GM23338 (cell line): ENCODE measurements around the gene SEPTIN3. TPM values are rescaled to one million over a fixed set of nuclear protein-coding genes. Genes with fewer than 3 reads are reported as not detected.

ENCODE experiments used
- ATAC-seq: fragments of 200-7000 bp; cut with Tn5 transposase; 3 replicates; pipeline ENCODE4 v1.9.1; 2020
- DNase-seq: peaks from one replicate; pipeline ENCODE4 v3.0.0-alpha.2; 2015; ENCODE audit warnings: low spot score
- H2AFZ ChIP-seq: fragments of 200-600 bp; sonication (generic); 2 replicates; pipeline ENCODE4 v1.8.0; 2016; ENCODE audit warnings: antibody characterized with exemption, mild to moderate bottlenecking, moderate library complexity
- H3F3A ChIP-seq: fragments of 200-600 bp; sonication (generic); replicated peaks from 2 replicates; pipeline ENCODE4 v1.8.0; 2017; ENCODE audit warnings: antibody characterized with exemption, mixed run types, low read depth
- H3K27ac ChIP-seq: fragments of 200-600 bp; sonication (generic); 2 replicates; pipeline ENCODE4 v1.6.1; 2016; ENCODE audit warnings: low read depth
- H3K27me3 ChIP-seq: fragments of 200-600 bp; sonication (generic); 2 replicates; pipeline ENCODE4 v1.8.0; 2016; ENCODE audit warnings: mild to moderate bottlenecking, mixed run types, moderate library complexity; ENCODE audit not compliant: insufficient read depth
- H3K36me3 ChIP-seq: fragments of 200-600 bp; sonication (generic); 2 replicates; pipeline ENCODE4 v1.8.0; 2016; ENCODE audit warnings: mild to moderate bottlenecking; ENCODE audit not compliant: insufficient read depth
- H3K4me1 ChIP-seq: fragments of 200-600 bp; sonication (generic); 2 replicates; pipeline ENCODE4 v1.8.0; 2016; ENCODE audit warnings: mild to moderate bottlenecking, moderate library complexity; ENCODE audit not compliant: insufficient read depth
- H3K4me2 ChIP-seq: fragments of 200-600 bp; sonication (generic); 2 replicates; pipeline ENCODE4 v1.7.1; 2017; ENCODE audit warnings: mixed run types
- H3K4me3 ChIP-seq: fragments of 200-600 bp; sonication (generic); 2 replicates; pipeline ENCODE4 v1.6.1; 2016; ENCODE audit warnings: mixed run types
- H3K79me2 ChIP-seq: fragments of 200-600 bp; sonication (generic); replicated peaks from 2 replicates; pipeline ENCODE4 v1.8.0; 2017; ENCODE audit warnings: mild to moderate bottlenecking; ENCODE audit not compliant: insufficient read depth
- H3K9me2 ChIP-seq: fragments of 200-600 bp; sonication (generic); 2 replicates; pipeline ENCODE4 v1.8.0; 2017; ENCODE audit not compliant: insufficient read depth
- H4K20me1 ChIP-seq: fragments of 200-600 bp; sonication (generic); replicated peaks from 2 replicates; pipeline ENCODE4 v1.8.0; 2017; ENCODE audit warnings: mild to moderate bottlenecking; ENCODE audit not compliant: insufficient read depth
- H3K27ac Mint-ChIP-seq: 2 replicates; pipeline ENCODE4 v1.8.0; 2020; ENCODE audit warnings: inconsistent platforms, mild to moderate bottlenecking, moderate library complexity, mixed read lengths
- H3K27me3 Mint-ChIP-seq: 3 replicates; pipeline ENCODE4 v1.8.0; 2022; ENCODE audit warnings: low read depth, mild to moderate bottlenecking, moderate library complexity, mixed read lengths, inconsistent platforms; ENCODE audit not compliant: insufficient read depth, poor library complexity
- H3K36me3 Mint-ChIP-seq: 3 replicates; pipeline ENCODE4 v1.8.0; 2021; ENCODE audit warnings: low read depth, mild to moderate bottlenecking, inconsistent platforms, moderate library complexity, mixed read lengths
- H3K4me1 Mint-ChIP-seq: 3 replicates; pipeline ENCODE4 v1.8.0; 2020; ENCODE audit warnings: mild to moderate bottlenecking, inconsistent platforms, mixed read lengths
- H3K4me3 Mint-ChIP-seq: 3 replicates; pipeline ENCODE4 v1.8.0; 2021; ENCODE audit warnings: moderate library complexity, mild to moderate bottlenecking, inconsistent platforms, mixed read lengths
- H3K9me3 Mint-ChIP-seq: 3 replicates; pipeline ENCODE4 v1.8.0; 2020; ENCODE audit warnings: moderate library complexity, mild to moderate bottlenecking, inconsistent platforms, mixed read lengths
- CREB1 ChIP-seq: fragments of 250-450 bp; sonication (Bioruptor Pico); IDR thresholded peaks from 2 replicates; pipeline ENCODE4 v1.5.0; 2020; ENCODE audit warnings: low read depth, mild to moderate bottlenecking, moderate library complexity
- EZH2 ChIP-seq: fragments of 200-600 bp; sonication (generic); IDR thresholded peaks from one replicate; pipeline ENCODE4 v1.8.0; 2017; ENCODE audit warnings: antibody characterized with exemption, mild to moderate bottlenecking, low read depth; ENCODE audit not compliant: unreplicated experiment
- EZH2phosphoT487 ChIP-seq: fragments of 200-600 bp; sonication (generic); IDR thresholded peaks from one replicate; pipeline ENCODE4 v1.8.1; 2018; ENCODE audit warnings: antibody characterized with exemption; ENCODE audit not compliant: unreplicated experiment
- JUNB ChIP-seq: IDR thresholded peaks from one replicate; pipeline ENCODE4 v1.6.1; 2016; ENCODE audit warnings: antibody characterized with exemption; ENCODE audit not compliant: unreplicated experiment
- NANOG ChIP-seq: IDR thresholded peaks from 2 replicates; pipeline ENCODE4 v1.6.1; 2016; ENCODE audit warnings: antibody characterized with exemption, borderline replicate concordance
- POLR2AphosphoS5 ChIP-seq: IDR thresholded peaks from 2 replicates; pipeline ENCODE4 v1.6.1; 2016; ENCODE audit warnings: antibody characterized with exemption, low read depth
- STAT1 ChIP-seq: IDR thresholded peaks from one replicate; pipeline ENCODE4 v1.6.1; 2016; ENCODE audit warnings: antibody characterized with exemption; ENCODE audit not compliant: unreplicated experiment
- ZNF114 ChIP-seq: fragments of 250-450 bp; sonication (Bioruptor Pico); IDR thresholded peaks from 2 replicates; pipeline ENCODE4 v1.5.0; 2020; ENCODE audit warnings: mild to moderate bottlenecking, moderate library complexity
- ZNF331 ChIP-seq: fragments of 250-450 bp; sonication (Bioruptor Pico); IDR thresholded peaks from 2 replicates; pipeline ENCODE4 v1.5.0; 2020; ENCODE audit warnings: low read depth, mild to moderate bottlenecking, moderate library complexity
- polyA plus RNA-seq: library from polyadenylated mRNA; unstranded; fragments of >200 nt; fragmentation: Nextera tagmentation; extraction: Ambion mirVana; gene quantifications from 2 replicates; pipeline ENCODE4 v1.2.1, GENCODE V29; 2016
- total RNA-seq: library from RNA; depleted of rRNA; stranded (reverse); fragments of >200 nt; shearing (Covaris generic); gene quantifications from 2 replicates; pipeline ENCODE4 v1.2.3, GENCODE V29; 2014
- TF ChIP-seq, protein P1 (sequence below): fragments of 250-450 bp; sonication (Bioruptor Pico); IDR thresholded peaks from 2 replicates; pipeline ENCODE4 v1.5.0; 2020; ENCODE audit warnings: mild to moderate bottlenecking, moderate library complexity
- TF ChIP-seq, protein P2 (sequence below): IDR thresholded peaks from 2 replicates; pipeline ENCODE4 v1.6.1; 2016; ENCODE audit warnings: antibody characterized with exemption
- TF ChIP-seq, protein P3 (sequence below): IDR thresholded peaks from one replicate; pipeline ENCODE4 v1.6.1; 2018; ENCODE audit warnings: antibody characterized with exemption; ENCODE audit not compliant: unreplicated experiment
- TF ChIP-seq, protein P4 (sequence below), 2 experiments: fragments of 200-600 bp in 1 of 2; sonication (generic) in 1 of 2; conservative IDR thresholded peaks; 2 replicates each; pipeline versions ENCODE4 v1.5.1 to v1.6.1; 2016 to 2017; ENCODE audit warnings: antibody characterized with exemption in 2 of 2, low read depth in 2 of 2, mild to moderate bottlenecking in 2 of 2, moderate library complexity in 1 of 2

Gene SEPTIN3
- total and polyA plus RNA-seq, 2 experiments from 2014 or later, result 16.4 to 28.4 TPM

DNA sequence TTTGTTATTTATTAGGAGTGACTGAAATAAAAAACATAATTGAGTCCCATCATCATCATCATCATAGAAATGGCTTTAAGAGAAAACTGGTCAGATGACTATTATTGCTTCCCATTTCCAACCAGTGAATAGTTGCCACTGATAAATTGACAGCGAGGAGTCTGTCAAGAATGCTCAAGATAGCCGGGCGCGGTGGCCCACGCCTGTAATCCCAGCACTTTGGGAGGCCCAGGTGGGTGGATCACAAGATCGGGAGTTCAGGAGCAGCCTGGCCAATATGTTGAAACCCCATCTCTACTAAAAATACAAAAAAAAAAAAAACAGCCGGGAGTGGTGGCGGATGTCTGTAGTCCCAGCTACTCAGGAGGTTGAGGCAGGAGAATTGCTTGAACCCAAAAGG lies 31.2 kb downstream of the SEPTIN3 start:
- H3K36me3 ChIP-seq, result no peaks in the 10 kb centered on the region
- no peak overlapping the region for H3K4me3 ChIP-seq
- H3K27ac Mint-ChIP-seq, result no peak overlapping the region
- no peaks in the 10 kb centered on the region for H3K4me1 ChIP-seq
- no peaks in the 10 kb centered on the region; the same call in 1 of the 2 replicates for H3K9me2 ChIP-seq
- H3K4me1 Mint-ChIP-seq, result peaks cover 8% of the 10 kb centered on the region; the same call in 2 of the 3 replicates
- peaks cover 1% of the 10 kb centered on the region for H3K27me3 Mint-ChIP-seq
- TF ChIP-seq, protein P1, sequence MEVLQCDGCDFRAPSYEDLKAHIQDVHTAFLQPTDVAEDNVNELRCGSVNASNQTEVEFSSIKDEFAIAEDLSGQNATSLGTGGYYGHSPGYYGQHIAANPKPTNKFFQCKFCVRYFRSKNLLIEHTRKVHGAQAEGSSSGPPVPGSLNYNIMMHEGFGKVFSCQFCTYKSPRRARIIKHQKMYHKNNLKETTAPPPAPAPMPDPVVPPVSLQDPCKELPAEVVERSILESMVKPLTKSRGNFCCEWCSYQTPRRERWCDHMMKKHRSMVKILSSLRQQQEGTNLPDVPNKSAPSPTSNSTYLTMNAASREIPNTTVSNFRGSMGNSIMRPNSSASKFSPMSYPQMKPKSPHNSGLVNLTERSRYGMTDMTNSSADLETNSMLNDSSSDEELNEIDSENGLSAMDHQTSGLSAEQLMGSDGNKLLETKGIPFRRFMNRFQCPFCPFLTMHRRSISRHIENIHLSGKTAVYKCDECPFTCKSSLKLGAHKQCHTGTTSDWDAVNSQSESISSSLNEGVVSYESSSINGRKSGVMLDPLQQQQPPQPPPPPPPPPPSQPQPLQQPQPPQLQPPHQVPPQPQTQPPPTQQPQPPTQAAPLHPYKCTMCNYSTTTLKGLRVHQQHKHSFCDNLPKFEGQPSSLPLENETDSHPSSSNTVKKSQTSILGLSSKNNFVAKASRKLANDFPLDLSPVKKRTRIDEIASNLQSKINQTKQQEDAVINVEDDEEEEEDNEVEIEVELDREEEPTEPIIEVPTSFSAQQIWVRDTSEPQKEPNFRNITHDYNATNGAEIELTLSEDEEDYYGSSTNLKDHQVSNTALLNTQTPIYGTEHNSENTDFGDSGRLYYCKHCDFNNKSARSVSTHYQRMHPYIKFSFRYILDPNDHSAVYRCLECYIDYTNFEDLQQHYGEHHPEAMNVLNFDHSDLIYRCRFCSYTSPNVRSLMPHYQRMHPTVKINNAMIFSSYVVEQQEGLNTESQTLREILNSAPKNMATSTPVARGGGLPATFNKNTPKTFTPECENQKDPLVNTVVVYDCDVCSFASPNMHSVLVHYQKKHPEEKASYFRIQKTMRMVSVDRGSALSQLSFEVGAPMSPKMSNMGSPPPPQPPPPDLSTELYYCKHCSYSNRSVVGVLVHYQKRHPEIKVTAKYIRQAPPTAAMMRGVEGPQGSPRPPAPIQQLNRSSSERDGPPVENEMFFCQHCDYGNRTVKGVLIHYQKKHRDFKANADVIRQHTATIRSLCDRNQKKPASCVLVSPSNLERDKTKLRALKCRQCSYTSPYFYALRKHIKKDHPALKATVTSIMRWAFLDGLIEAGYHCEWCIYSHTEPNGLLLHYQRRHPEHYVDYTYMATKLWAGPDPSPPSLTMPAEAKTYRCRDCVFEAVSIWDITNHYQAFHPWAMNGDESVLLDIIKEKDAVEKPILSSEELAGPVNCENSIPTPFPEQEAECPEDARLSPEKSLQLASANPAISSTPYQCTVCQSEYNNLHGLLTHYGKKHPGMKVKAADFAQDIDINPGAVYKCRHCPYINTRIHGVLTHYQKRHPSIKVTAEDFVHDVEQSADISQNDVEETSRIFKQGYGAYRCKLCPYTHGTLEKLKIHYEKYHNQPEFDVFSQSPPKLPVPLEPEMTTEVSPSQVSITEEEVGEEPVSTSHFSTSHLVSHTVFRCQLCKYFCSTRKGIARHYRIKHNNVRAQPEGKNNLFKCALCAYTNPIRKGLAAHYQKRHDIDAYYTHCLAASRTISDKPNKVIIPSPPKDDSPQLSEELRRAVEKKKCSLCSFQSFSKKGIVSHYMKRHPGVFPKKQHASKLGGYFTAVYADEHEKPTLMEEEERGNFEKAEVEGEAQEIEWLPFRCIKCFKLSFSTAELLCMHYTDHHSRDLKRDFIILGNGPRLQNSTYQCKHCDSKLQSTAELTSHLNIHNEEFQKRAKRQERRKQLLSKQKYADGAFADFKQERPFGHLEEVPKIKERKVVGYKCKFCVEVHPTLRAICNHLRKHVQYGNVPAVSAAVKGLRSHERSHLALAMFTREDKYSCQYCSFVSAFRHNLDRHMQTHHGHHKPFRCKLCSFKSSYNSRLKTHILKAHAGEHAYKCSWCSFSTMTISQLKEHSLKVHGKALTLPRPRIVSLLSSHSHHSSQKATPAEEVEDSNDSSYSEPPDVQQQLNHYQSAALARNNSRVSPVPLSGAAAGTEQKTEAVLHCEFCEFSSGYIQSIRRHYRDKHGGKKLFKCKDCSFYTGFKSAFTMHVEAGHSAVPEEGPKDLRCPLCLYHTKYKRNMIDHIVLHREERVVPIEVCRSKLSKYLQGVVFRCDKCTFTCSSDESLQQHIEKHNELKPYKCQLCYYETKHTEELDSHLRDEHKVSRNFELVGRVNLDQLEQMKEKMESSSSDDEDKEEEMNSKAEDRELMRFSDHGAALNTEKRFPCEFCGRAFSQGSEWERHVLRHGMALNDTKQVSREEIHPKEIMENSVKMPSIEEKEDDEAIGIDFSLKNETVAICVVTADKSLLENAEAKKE (CRISPR knock-in tag), result no peak
- TF ChIP-seq NANOG, result no peak
- TF ChIP-seq ZNF114 (CRISPR knock-in tag), result no peak
- no peak for TF ChIP-seq EZH2
- TF ChIP-seq, protein P2, sequence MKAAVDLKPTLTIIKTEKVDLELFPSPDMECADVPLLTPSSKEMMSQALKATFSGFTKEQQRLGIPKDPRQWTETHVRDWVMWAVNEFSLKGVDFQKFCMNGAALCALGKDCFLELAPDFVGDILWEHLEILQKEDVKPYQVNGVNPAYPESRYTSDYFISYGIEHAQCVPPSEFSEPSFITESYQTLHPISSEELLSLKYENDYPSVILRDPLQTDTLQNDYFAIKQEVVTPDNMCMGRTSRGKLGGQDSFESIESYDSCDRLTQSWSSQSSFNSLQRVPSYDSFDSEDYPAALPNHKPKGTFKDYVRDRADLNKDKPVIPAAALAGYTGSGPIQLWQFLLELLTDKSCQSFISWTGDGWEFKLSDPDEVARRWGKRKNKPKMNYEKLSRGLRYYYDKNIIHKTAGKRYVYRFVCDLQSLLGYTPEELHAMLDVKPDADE, result no peak
- TF ChIP-seq POLR2AphosphoS5, result no peak
- TF ChIP-seq, protein P3, sequence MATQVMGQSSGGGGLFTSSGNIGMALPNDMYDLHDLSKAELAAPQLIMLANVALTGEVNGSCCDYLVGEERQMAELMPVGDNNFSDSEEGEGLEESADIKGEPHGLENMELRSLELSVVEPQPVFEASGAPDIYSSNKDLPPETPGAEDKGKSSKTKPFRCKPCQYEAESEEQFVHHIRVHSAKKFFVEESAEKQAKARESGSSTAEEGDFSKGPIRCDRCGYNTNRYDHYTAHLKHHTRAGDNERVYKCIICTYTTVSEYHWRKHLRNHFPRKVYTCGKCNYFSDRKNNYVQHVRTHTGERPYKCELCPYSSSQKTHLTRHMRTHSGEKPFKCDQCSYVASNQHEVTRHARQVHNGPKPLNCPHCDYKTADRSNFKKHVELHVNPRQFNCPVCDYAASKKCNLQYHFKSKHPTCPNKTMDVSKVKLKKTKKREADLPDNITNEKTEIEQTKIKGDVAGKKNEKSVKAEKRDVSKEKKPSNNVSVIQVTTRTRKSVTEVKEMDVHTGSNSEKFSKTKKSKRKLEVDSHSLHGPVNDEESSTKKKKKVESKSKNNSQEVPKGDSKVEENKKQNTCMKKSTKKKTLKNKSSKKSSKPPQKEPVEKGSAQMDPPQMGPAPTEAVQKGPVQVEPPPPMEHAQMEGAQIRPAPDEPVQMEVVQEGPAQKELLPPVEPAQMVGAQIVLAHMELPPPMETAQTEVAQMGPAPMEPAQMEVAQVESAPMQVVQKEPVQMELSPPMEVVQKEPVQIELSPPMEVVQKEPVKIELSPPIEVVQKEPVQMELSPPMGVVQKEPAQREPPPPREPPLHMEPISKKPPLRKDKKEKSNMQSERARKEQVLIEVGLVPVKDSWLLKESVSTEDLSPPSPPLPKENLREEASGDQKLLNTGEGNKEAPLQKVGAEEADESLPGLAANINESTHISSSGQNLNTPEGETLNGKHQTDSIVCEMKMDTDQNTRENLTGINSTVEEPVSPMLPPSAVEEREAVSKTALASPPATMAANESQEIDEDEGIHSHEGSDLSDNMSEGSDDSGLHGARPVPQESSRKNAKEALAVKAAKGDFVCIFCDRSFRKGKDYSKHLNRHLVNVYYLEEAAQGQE, result no peak
- TF ChIP-seq, protein P4, sequence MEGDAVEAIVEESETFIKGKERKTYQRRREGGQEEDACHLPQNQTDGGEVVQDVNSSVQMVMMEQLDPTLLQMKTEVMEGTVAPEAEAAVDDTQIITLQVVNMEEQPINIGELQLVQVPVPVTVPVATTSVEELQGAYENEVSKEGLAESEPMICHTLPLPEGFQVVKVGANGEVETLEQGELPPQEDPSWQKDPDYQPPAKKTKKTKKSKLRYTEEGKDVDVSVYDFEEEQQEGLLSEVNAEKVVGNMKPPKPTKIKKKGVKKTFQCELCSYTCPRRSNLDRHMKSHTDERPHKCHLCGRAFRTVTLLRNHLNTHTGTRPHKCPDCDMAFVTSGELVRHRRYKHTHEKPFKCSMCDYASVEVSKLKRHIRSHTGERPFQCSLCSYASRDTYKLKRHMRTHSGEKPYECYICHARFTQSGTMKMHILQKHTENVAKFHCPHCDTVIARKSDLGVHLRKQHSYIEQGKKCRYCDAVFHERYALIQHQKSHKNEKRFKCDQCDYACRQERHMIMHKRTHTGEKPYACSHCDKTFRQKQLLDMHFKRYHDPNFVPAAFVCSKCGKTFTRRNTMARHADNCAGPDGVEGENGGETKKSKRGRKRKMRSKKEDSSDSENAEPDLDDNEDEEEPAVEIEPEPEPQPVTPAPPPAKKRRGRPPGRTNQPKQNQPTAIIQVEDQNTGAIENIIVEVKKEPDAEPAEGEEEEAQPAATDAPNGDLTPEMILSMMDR (conservative IDR thresholded peaks at IDR 0.05; ENCODE audit: low read depth in 2 of 2), result no peak
- TF ChIP-seq CREB1 (CRISPR knock-in tag), result no peak
- TF ChIP-seq JUNB, result no peak
- TF ChIP-seq EZH2phosphoT487, result no peak
- TF ChIP-seq ZNF331, result no peak
- TF ChIP-seq STAT1, result no peak
- no peaks in the 10 kb centered on the region for H3K79me2 ChIP-seq
- H3K9me3 Mint-ChIP-seq, result no peaks in the 10 kb centered on the region
- no peaks in the 10 kb centered on the region for H3F3A ChIP-seq
- no peak overlapping the region for H3K27ac ChIP-seq
- no peaks in the 10 kb centered on the region; the same call in 1 of the 2 replicates for H4K20me1 ChIP-seq
- no peak overlapping the region for H3K4me3 Mint-ChIP-seq
- DNase-seq, result no peak
- no peak for ATAC-seq
- no peak overlapping the region for H3K4me2 ChIP-seq
- no peaks in the 10 kb centered on the region for H3K27me3 ChIP-seq
- no peak overlapping the region for H2AFZ ChIP-seq
- H3K36me3 Mint-ChIP-seq, result peaks cover under 1% of the 10 kb centered on the region; the same call in 2 of the 3 replicates
